HG02981 (cell line): ENCODE results near the gene CHIC2.
"Not testable (repeated sequence)": the region's sequence is repeated elsewhere in the genome, so short reads cannot be mapped to it uniquely, and the experiment has no call there.

Experiments used
- ATAC-seq: cut with Tn5 transposase; IDR thresholded peaks from one replicate; pipeline ENCODE4 v1.9.1; 2021; ENCODE audit warnings: mild to moderate bottlenecking, moderate library complexity; ENCODE audit not compliant: unreplicated experiment

CHIC2 gene

GRCh38 chr4:54064317-54065111 is at the start of gene CHIC2:
Gene CHIC2 (minus strand): TSS chr4:54064605. CDS start chr4:54064300, 305 bp downstream.
- ATAC-seq, result peak; percentile 91

- not testable (repeated sequence) for ATAC-seq
Observed at GRCh38 chr4:54113206-54113605, 48.8 kb upstream of the CHIC2 start.

GRCh38 chr4:54110019-54110416 is 45.6 kb upstream of the CHIC2 start:
- ATAC-seq, result no peak

- ATAC-seq, result no peak
Observed at GRCh38 chr4:54109241-54110018, 45.0 kb upstream of the CHIC2 start.

- ATAC-seq, result no peak
Observed at GRCh38 chr4:54107951-54108748, 43.7 kb upstream of the CHIC2 start.

GRCh38 chr4:54104907-54105306 is 40.5 kb upstream of the CHIC2 start:
- no peak for ATAC-seq

GRCh38 chr4:54103190-54103574 is 38.8 kb upstream of the CHIC2 start:
- no peak for ATAC-seq

- no peak for ATAC-seq
Observed at GRCh38 chr4:54102531-54103106, 38.2 kb upstream of the CHIC2 start.

- no peak for ATAC-seq
Observed at GRCh38 chr4:54101190-54102041, 37.0 kb upstream of the CHIC2 start.

GRCh38 chr4:54100595-54101189 is 36.3 kb upstream of the CHIC2 start:
- no peak for ATAC-seq

GRCh38 chr4:54099748-54100574 is 35.6 kb upstream of the CHIC2 start, which contains the start of gene GSX2:
Gene GSX2 (plus strand): TSS chr4:54100163. CDS start chr4:54100345, 182 bp downstream.
- ATAC-seq, result no peak

- no peak for ATAC-seq
Observed at GRCh38 chr4:54099287-54099747, 34.9 kb upstream of the CHIC2 start.

GRCh38 chr4:54098375-54098774 is 34.0 kb upstream of the CHIC2 start:
- ATAC-seq, result no peak

GRCh38 chr4:54097152-54097551 is 32.7 kb upstream of the CHIC2 start:
- ATAC-seq, result no peak

- no peak for ATAC-seq
Observed at GRCh38 chr4:54096295-54096962, 32.0 kb upstream of the CHIC2 start.

GRCh38 chr4:54095110-54095825 is 30.9 kb upstream of the CHIC2 start:
- no peak for ATAC-seq

GRCh38 chr4:54094451-54094850 is 30.0 kb upstream of the CHIC2 start:
- no peak for ATAC-seq
